IMR-90 (cell line): ENCODE data around the gene BMP8B.

Experiments used
- BHLHE40 ChIP-seq: fragments of 150-350 bp; IDR thresholded peaks from 2 replicates; pipeline ENCODE4 v1.6.1; 2016; ENCODE audit warnings: mild to moderate bottlenecking, low read depth, low read length
- CEBPB ChIP-seq: IDR thresholded peaks from 2 replicates; pipeline ENCODE4 v1.6.1; 2012; ENCODE audit warnings: low read depth, low read length, improper control_type of control experiment
- CHD1 ChIP-seq: IDR thresholded peaks from 2 replicates; pipeline ENCODE4 v1.6.1; 2012; ENCODE audit warnings: low read depth, low read length, improper control_type of control experiment
- CTCF ChIP-seq: conservative IDR thresholded peaks from 2 replicates; pipeline ENCODE4 v1.5.1; 2012; ENCODE audit warnings: mild to moderate bottlenecking, low read depth, low read length, improper control_type of control experiment
- FOS ChIP-seq: fragments of 150-350 bp; IDR thresholded peaks from 2 replicates; pipeline ENCODE4 v1.6.1; 2016; ENCODE audit warnings: low read depth, low read length
- MAFK ChIP-seq: IDR thresholded peaks from 2 replicates; pipeline ENCODE4 v1.6.1; 2012; ENCODE audit warnings: low read depth, low read length, improper control_type of control experiment
- MXI1 ChIP-seq: IDR thresholded peaks from 2 replicates; pipeline ENCODE4 v1.6.1; 2012; ENCODE audit warnings: low read depth, mild to moderate bottlenecking, low read length, moderate library complexity, borderline replicate concordance
- POLR2A ChIP-seq: IDR thresholded peaks from 2 replicates; pipeline ENCODE4 v1.6.1; 2012; ENCODE audit warnings: mild to moderate bottlenecking, low read depth, low read length
- RAD21 ChIP-seq: IDR thresholded peaks from 2 replicates; pipeline ENCODE4 v1.6.1; 2012; ENCODE audit warnings: low read length, improper control_type of control experiment
- RCOR1 ChIP-seq: IDR thresholded peaks from 2 replicates; pipeline ENCODE4 v1.6.1; 2012; ENCODE audit warnings: mild to moderate bottlenecking, low read length, improper control_type of control experiment; ENCODE audit not compliant: insufficient replicate concordance
- RFX5 ChIP-seq: IDR thresholded peaks from 2 replicates; pipeline ENCODE4 v1.8.0; 2012; ENCODE audit warnings: low read depth, mild to moderate bottlenecking, low read length, moderate library complexity
- SMC3 ChIP-seq: fragments of 150-350 bp; IDR thresholded peaks from 2 replicates; pipeline ENCODE4 v1.6.1; 2016; ENCODE audit warnings: low read depth, mild to moderate bottlenecking, antibody characterized with exemption, low read length, moderate library complexity
- TF ChIP-seq, protein P1 (sequence below): fragments of 150-350 bp; IDR thresholded peaks from 2 replicates; pipeline ENCODE4 v1.6.1; 2017; ENCODE audit warnings: mild to moderate bottlenecking, antibody characterized with exemption, low read length, low read depth

DNA sequence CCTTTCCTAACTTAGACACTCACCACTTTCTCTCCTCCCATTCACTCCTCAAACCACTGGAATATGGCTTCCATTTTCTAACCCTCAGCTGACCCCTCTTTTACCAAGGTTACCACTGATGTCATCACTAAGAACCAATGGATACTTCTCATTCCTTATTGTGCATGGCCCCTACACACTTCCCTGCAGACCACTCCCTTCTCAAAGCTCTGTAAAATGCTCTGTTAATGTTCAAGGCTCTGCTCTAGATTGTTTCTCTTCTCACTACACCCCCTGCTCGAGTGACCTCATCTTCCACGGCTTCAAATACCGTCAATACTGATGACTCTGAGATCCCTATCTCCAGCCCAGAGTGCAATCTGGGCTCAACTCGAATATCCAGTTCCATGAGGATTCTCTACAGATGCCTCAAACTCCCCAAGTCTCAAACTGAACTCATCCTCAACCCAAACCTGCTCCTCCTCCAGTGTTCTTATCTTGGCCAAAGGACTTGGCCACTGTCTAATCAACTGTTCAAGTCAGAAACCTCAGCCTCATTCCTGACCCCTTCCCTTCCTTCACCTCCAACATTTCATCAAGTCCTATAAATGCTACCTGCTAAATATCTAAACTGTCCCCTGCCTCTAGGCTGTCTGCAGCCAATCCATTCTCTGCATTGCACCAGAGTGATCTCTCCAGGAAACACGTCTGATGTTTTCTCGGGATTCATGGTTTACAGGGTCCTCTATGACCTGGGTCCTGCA lies 41.3 kb upstream of the BMP8B start:
- TF ChIP-seq RFX5 (no peak), MXI1 (no peak), CTCF (no peak), POLR2A (no peak), MAFK (no peak), CHD1 (no peak), BHLHE40 (no peak), RAD21 (no peak), CEBPB (no peak), FOS (no peak), SMC3 (no peak), RCOR1 (no peak)
- TF ChIP-seq, protein P1, sequence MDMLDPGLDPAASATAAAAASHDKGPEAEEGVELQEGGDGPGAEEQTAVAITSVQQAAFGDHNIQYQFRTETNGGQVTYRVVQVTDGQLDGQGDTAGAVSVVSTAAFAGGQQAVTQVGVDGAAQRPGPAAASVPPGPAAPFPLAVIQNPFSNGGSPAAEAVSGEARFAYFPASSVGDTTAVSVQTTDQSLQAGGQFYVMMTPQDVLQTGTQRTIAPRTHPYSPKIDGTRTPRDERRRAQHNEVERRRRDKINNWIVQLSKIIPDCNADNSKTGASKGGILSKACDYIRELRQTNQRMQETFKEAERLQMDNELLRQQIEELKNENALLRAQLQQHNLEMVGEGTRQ = no peak
